Measurements from ENCODE around the gene NAPG. TPM values are rescaled to one million over a fixed set of nuclear protein-coding genes. Genes with fewer than 3 reads are reported as not detected.

The NAPG gene
- total and polyA plus RNA-seq, 9 of the 15 experiments (the other 6 are each of a cell fraction or from before 2014, with no cell fraction given): 31.6 to 63.3 (median 50.9) TPM

- TF ChIP-seq GTF3C2 (IDR thresholded peaks at IDR 0.05; ENCODE audit: borderline replicate concordance, extremely low read depth, insufficient read length) (no peak), TEAD1 (CRISPR knock-in tag; IDR thresholded peaks at IDR 0.05) (peak in 1 of 2 experiments; percentile 61; a peak in 1 of 4 replicates), CBX8 (IDR thresholded peaks at IDR 0.05; ENCODE audit: borderline replicate concordance, extremely low read depth, low read depth, low read length, poor library complexity, severe bottlenecking) (no peak), KLF16 (IDR thresholded peaks at IDR 0.05) (peak; percentile 81), SMARCE1 (IDR thresholded peaks at IDR 0.05) (no peak), RCOR1 (IDR thresholded peaks at IDR 0.05; ENCODE audit: borderline replicate concordance in 1 of 2, low read depth in 2 of 2, low read length in 2 of 2) (peak; percentile 20 to 77; a peak in 3 of 4 replicates), HDAC8 (tag; IDR thresholded peaks at IDR 0.05) (no peak), FOXP4 (CRISPR knock-in tag; IDR thresholded peaks at IDR 0.05; ENCODE audit: borderline replicate concordance) (no peak), TBP (optimal IDR thresholded peaks at IDR 0.05; ENCODE audit: low read depth, low read length) (peak; percentile 55), SIN3B (IDR thresholded peaks at IDR 0.05; ENCODE audit: low read depth) (peak; percentile 73), ATF2 (CRISPR knock-in tag; IDR thresholded peaks at IDR 0.05) (no peak), THAP12 (CRISPR knock-in tag; IDR thresholded peaks at IDR 0.05) (peak; percentile 72; the same call in 1 of the 2 replicates), JUND (IDR thresholded peaks at IDR 0.05; ENCODE audit: borderline replicate concordance, low read depth, low read length) (peak; percentile 73), JUND (tag; IDR thresholded peaks at IDR 0.05; ENCODE audit: borderline replicate concordance, low read depth, low read length) (peak; percentile 53; the same call in 1 of the 3 replicates), ZNF79 (CRISPR knock-in tag; IDR thresholded peaks at IDR 0.05; ENCODE audit: low read depth) (no peak), TAF1 (IDR thresholded peaks at IDR 0.05; ENCODE audit: control insufficient read depth, extremely low read depth, insufficient read depth, low read length, severe bottlenecking) (peak; percentile 55)
Measured at GRCh38 chr18:10525697-10526560, at the start of gene NAPG (continued).
